ENCODE data around the gene TMTC2. TPM values are rescaled to one million over a fixed set of nuclear protein-coding genes. Genes with fewer than 3 reads are reported as not detected.

The TMTC2 gene
- total RNA-seq, 1 experiment from 2014 or later: 1.7 TPM

- Mint-ChIP-seq H3K4me3 (ENCODE audit: unreplicated experiment) (no peak overlapping the region), H3K9me3 (ENCODE audit: unreplicated experiment) (no peaks in the 10 kb centered on the region), H3K27ac (ENCODE audit: low read depth, unreplicated experiment) (no peak overlapping the region), H3K4me1 (ENCODE audit: insufficient read depth, unreplicated experiment) (no peaks in the 10 kb centered on the region), H3K36me3 (ENCODE audit: insufficient read depth, unreplicated experiment) (no peaks in the 10 kb centered on the region), H3K27me3 (ENCODE audit: insufficient read depth, unreplicated experiment) (no peaks in the 10 kb centered on the region)
- POLR2A ChIA-PET: interaction anchor here (0.9 to 1.2 kb wide), 4 partner anchors 9 to 210 kb away, joined by 3 to 4 read pairs (median 4); no protein-coding TSS in a partner anchor
- no peak for DNase-seq (ENCODE audit: unreplicated experiment)
- no TSS peak for BruUV-seq (replicated peaks)
- no peak for TF ChIP-seq CTCF (IDR thresholded peaks at IDR 0.05; ENCODE audit: unreplicated experiment)
- CTCF ChIA-PET: interaction anchor here (0.6 to 3.7 kb wide), 18 partner anchors 8 to 1530 kb away, joined by 3 to 24 read pairs (median 3); partner anchors contain the start of gene TMTC2
- intact Hi-C loops (cut with micrococcal nuclease): loop anchor here (10.0 kb wide), 1 partner anchor 211 kb away; the partner anchor contains the start of gene TMTC2
Measured at GRCh38 chr12:82896277-82896676, 209.6 kb downstream of the TMTC2 start.

- POLR2A ChIA-PET: interaction anchor here (0.9 to 1.2 kb wide), 4 partner anchors 9 to 211 kb away, joined by 3 to 4 read pairs (median 4); no protein-coding TSS in a partner anchor
Measured at GRCh38 chr12:82896979-82897378, 210.3 kb downstream of the TMTC2 start.

GRCh38 chr12:82898441-82898840 lies 211.7 kb downstream of the TMTC2 start:
- H3K36me3 Mint-ChIP-seq (ENCODE audit: insufficient read depth, unreplicated experiment): no peaks in the 10 kb centered on the region
- TF ChIP-seq CTCF (IDR thresholded peaks at IDR 0.05; ENCODE audit: unreplicated experiment): no peak
- DNase-seq (ENCODE audit: unreplicated experiment): no peak
- H3K9me3 Mint-ChIP-seq (ENCODE audit: unreplicated experiment): no peaks in the 10 kb centered on the region
- H3K4me1 Mint-ChIP-seq (ENCODE audit: insufficient read depth, unreplicated experiment): no peaks in the 10 kb centered on the region
- no peaks in the 10 kb centered on the region for H3K27me3 Mint-ChIP-seq (ENCODE audit: insufficient read depth, unreplicated experiment)
- ChIA-PET POLR2A (no interaction called here), CTCF (interaction anchor here (0.5 to 3.7 kb wide), 2 partner anchors 212 to 1501 kb away, joined by 3 to 24 read pairs; partner anchors contain the start of gene TMTC2)
- BruUV-seq (replicated peaks): no TSS peak
- intact Hi-C loops (cut with micrococcal nuclease): loop anchor here (10.0 kb wide), 1 partner anchor 214 kb away; the partner anchor contains the start of gene TMTC2
- no peak overlapping the region for H3K27ac Mint-ChIP-seq (ENCODE audit: low read depth, unreplicated experiment)
- H3K4me3 Mint-ChIP-seq (ENCODE audit: unreplicated experiment): no peak overlapping the region

More at GRCh38 chr12:82896979-82897378, 210.3 kb downstream of the TMTC2 start:
- Mint-ChIP-seq H3K4me1 (ENCODE audit: insufficient read depth, unreplicated experiment) (no peaks in the 10 kb centered on the region), H3K36me3 (ENCODE audit: insufficient read depth, unreplicated experiment) (no peaks in the 10 kb centered on the region), H3K27ac (ENCODE audit: low read depth, unreplicated experiment) (no peak overlapping the region), H3K9me3 (ENCODE audit: unreplicated experiment) (no peaks in the 10 kb centered on the region), H3K4me3 (ENCODE audit: unreplicated experiment) (no peak overlapping the region), H3K27me3 (ENCODE audit: insufficient read depth, unreplicated experiment) (no peaks in the 10 kb centered on the region)
- intact Hi-C loops (cut with micrococcal nuclease): loop anchor here (10.0 kb wide), 1 partner anchor 212 kb away; the partner anchor contains the start of gene TMTC2
- no peak for TF ChIP-seq CTCF (IDR thresholded peaks at IDR 0.05; ENCODE audit: unreplicated experiment)
- no TSS peak for BruUV-seq (replicated peaks)
- CTCF ChIA-PET: interaction anchor here (0.5 to 3.7 kb wide), 15 partner anchors 10 to 1529 kb away, joined by 3 to 24 read pairs (median 4); partner anchors contain the start of gene TMTC2
- DNase-seq (ENCODE audit: unreplicated experiment): peak; percentile 79

GRCh38 chr12:82904219-82904790 lies 217.6 kb downstream of the TMTC2 start:
- no peaks in the 10 kb centered on the region for H3K4me1 Mint-ChIP-seq (ENCODE audit: insufficient read depth, unreplicated experiment)
- no peaks in the 10 kb centered on the region for H3K27me3 Mint-ChIP-seq (ENCODE audit: insufficient read depth, unreplicated experiment)
- POLR2A ChIA-PET: no interaction called here
- no peak for TF ChIP-seq CTCF (IDR thresholded peaks at IDR 0.05; ENCODE audit: unreplicated experiment)
- no peak overlapping the region for H3K27ac Mint-ChIP-seq (ENCODE audit: low read depth, unreplicated experiment)
- intact Hi-C loops (cut with micrococcal nuclease): no loop called here
- BruUV-seq (replicated peaks): no TSS peak
- no peaks in the 10 kb centered on the region for H3K9me3 Mint-ChIP-seq (ENCODE audit: unreplicated experiment)
- H3K36me3 Mint-ChIP-seq (ENCODE audit: insufficient read depth, unreplicated experiment): no peaks in the 10 kb centered on the region
- CTCF ChIA-PET: interaction anchor here (0.6 kb wide), 1 partner anchor 8 kb away, joined by 3 read pairs; no protein-coding TSS in a partner anchor
- DNase-seq (ENCODE audit: unreplicated experiment): no peak
- H3K4me3 Mint-ChIP-seq (ENCODE audit: unreplicated experiment): no peak overlapping the region
